ENCODE data around the gene SLC29A4. TPM values are rescaled to one million over a fixed set of nuclear protein-coding genes. Genes with fewer than 3 reads are reported as not detected.
A peak's percentile ranks its signal among the peaks of the same experiment; 100 is the strongest.

Gene SLC29A4
- total RNA-seq, 1 donor from 2014 or later, result 3.2 TPM

GRCh38 chr7:5351507-5352265 is 68.9 kb downstream of the SLC29A4 start:
- Histone ChIP-seq H3K27me3 (no peaks in the 10 kb centered on the region), H3K27ac (no peak overlapping the region), H3K4me3 (no peak overlapping the region), H3K9me3 (no peaks in the 10 kb centered on the region), H3K36me3 (peaks cover 68 to 81% of the 10 kb centered on the region in 2 donors), H3K4me1 (peaks cover 7 to 20% of the 10 kb centered on the region in 2 donors)
- TF ChIP-seq, protein P1, sequence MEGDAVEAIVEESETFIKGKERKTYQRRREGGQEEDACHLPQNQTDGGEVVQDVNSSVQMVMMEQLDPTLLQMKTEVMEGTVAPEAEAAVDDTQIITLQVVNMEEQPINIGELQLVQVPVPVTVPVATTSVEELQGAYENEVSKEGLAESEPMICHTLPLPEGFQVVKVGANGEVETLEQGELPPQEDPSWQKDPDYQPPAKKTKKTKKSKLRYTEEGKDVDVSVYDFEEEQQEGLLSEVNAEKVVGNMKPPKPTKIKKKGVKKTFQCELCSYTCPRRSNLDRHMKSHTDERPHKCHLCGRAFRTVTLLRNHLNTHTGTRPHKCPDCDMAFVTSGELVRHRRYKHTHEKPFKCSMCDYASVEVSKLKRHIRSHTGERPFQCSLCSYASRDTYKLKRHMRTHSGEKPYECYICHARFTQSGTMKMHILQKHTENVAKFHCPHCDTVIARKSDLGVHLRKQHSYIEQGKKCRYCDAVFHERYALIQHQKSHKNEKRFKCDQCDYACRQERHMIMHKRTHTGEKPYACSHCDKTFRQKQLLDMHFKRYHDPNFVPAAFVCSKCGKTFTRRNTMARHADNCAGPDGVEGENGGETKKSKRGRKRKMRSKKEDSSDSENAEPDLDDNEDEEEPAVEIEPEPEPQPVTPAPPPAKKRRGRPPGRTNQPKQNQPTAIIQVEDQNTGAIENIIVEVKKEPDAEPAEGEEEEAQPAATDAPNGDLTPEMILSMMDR (IDR thresholded peaks at IDR 0.05), result no peak
- DNase-seq (ENCODE audit: low spot score in 2 of 2), result no peak
- intact Hi-C loops (cut with DNase I), result no loop called here

DNA sequence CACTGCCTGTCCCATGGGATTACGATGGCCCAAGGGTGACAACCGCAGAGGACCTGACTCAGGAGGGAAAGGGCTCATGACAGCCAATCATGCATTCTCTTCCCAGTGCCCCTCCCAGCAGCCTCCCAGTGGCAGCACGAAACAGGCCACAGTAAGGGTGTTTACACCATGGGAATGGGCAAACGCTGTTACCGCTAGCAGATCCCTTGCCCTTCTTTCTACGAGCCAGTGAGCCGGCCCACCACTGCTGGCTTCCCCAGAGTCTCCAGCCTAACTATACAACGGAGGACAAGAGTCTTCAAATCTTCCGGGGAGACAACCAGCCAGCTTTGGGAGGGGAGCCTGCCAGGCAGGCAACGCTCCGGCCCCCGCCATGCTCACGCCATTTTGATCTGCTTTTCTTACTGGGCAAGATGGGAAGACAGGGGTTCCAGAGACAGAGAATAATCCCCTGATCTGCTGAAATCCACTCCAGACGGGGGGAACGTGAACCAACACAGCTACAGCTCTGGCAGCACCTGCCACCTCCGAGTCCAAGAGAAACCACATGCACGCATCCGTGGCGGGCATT is 69.8 kb downstream of the SLC29A4 start:
- Histone ChIP-seq H3K4me1 (peaks cover 7 to 22% of the 10 kb centered on the region in 2 donors), H3K27ac (peak overlapping the region in 1 of 2 donors; percentile 3), H3K4me3 (no peak overlapping the region), H3K36me3 (peaks cover 70 to 84% of the 10 kb centered on the region in 2 donors), H3K9me3 (no peaks in the 10 kb centered on the region), H3K27me3 (no peaks in the 10 kb centered on the region)
- DNase-seq (ENCODE audit: low spot score in 2 of 2), result no peak
- TF ChIP-seq, protein P1 (IDR thresholded peaks at IDR 0.05), result no peak
- intact Hi-C loops (cut with DNase I), result no loop called here

GRCh38 chr7:5354460-5355232 is 71.9 kb downstream of the SLC29A4 start:
- intact Hi-C loops (cut with DNase I), result no loop called here
- peaks cover 10 to 37% of the 10 kb centered on the region in 2 donors for H3K4me1 ChIP-seq

More at GRCh38 chr7:5354460-5355232, 71.9 kb downstream of the SLC29A4 start:
- Histone ChIP-seq H3K4me3 (no peak overlapping the region), H3K9me3 (no peaks in the 10 kb centered on the region), H3K27ac (peak overlapping the region; percentile 17 to 21), H3K36me3 (peaks cover 67 to 87% of the 10 kb centered on the region in 2 donors), H3K27me3 (no peaks in the 10 kb centered on the region)
- no peak for DNase-seq (ENCODE audit: low spot score in 2 of 2)
- TF ChIP-seq, protein P1 (IDR thresholded peaks at IDR 0.05), result no peak

Other genes with a start within 250 kb of the SLC29A4 start
- gene RBAK, start 237.1 kb upstream of the SLC29A4 start, total RNA-seq, result 9.9 TPM
- gene WIPI2, start 92.7 kb upstream of the SLC29A4 start, total RNA-seq, result 21.1 TPM
- 240 TPM for gene TNRC18, start 140.9 kb downstream of the SLC29A4 start, total RNA-seq
- 31.7 TPM for gene FBXL18, start 230.9 kb downstream of the SLC29A4 start, total RNA-seq
- 9,307 TPM for gene ACTB, start 247.7 kb downstream of the SLC29A4 start, total RNA-seq

Data from ascending aorta (tissue), 2 donors.